Measurements from ENCODE around the gene SERPINA9.
"Not testable (repeated sequence)": the region's sequence is repeated elsewhere in the genome, so short reads cannot be mapped to it uniquely, and the experiment has no call there.

SERPINA9 gene

GRCh38 chr14:94476023-94476422 is at the start of gene SERPINA9:
Gene SERPINA9 (minus strand): TSS chr14:94476197. CDS start chr14:94469840, 6,357 bp downstream.
- DNase-seq, result no peak

- no peak for DNase-seq
Observed at GRCh38 chr14:94524093-94524492, 48.1 kb upstream of the SERPINA9 start.

GRCh38 chr14:94523265-94523664 is 47.3 kb upstream of the SERPINA9 start:
- DNase-seq, result no peak

GRCh38 chr14:94522115-94522724 is 46.2 kb upstream of the SERPINA9 start:
- no peak for DNase-seq

GRCh38 chr14:94521375-94522114 is 45.5 kb upstream of the SERPINA9 start:
- no peak for DNase-seq

- no peak for DNase-seq
Observed at GRCh38 chr14:94517641-94518257, 41.8 kb upstream of the SERPINA9 start.

- DNase-seq, result no peak
Observed at GRCh38 chr14:94517248-94517640, 41.2 kb upstream of the SERPINA9 start.

GRCh38 chr14:94515856-94516255 is 39.9 kb upstream of the SERPINA9 start:
- no peak for DNase-seq

GRCh38 chr14:94515426-94515825 is 39.4 kb upstream of the SERPINA9 start:
- no peak for DNase-seq

- DNase-seq, result no peak
Observed at GRCh38 chr14:94514351-94514750, 38.4 kb upstream of the SERPINA9 start.

- not testable (repeated sequence) for DNase-seq
Observed at GRCh38 chr14:94510481-94510880, 34.5 kb upstream of the SERPINA9 start.

- no peak for DNase-seq
Observed at GRCh38 chr14:94509356-94509755, 33.4 kb upstream of the SERPINA9 start, which contains the start of gene SERPINA12. Gene SERPINA12 (minus strand): TSS chr14:94509469. CDS start chr14:94498397, 11,072 bp downstream.

GRCh38 chr14:94505641-94506040 is 29.6 kb upstream of the SERPINA9 start:
- DNase-seq, result no peak

GRCh38 chr14:94505206-94505605 is 29.2 kb upstream of the SERPINA9 start:
- DNase-seq, result no peak

GRCh38 chr14:94501588-94502516 is 25.9 kb upstream of the SERPINA9 start:
- DNase-seq, result no peak

- DNase-seq, result no peak
Observed at GRCh38 chr14:94500264-94500663, 24.3 kb upstream of the SERPINA9 start.

GRCh38 chr14:94499673-94500072 is 23.7 kb upstream of the SERPINA9 start:
- DNase-seq, result no peak

GRCh38 chr14:94498215-94498614 is 22.2 kb upstream of the SERPINA9 start:
- DNase-seq, result no peak

- no peak for DNase-seq
Observed at GRCh38 chr14:94494085-94494484, 18.1 kb upstream of the SERPINA9 start.

GRCh38 chr14:94491511-94491910 is 15.5 kb upstream of the SERPINA9 start:
- no peak for DNase-seq

GRCh38 chr14:94489336-94489735 is 13.3 kb upstream of the SERPINA9 start:
- DNase-seq, result no peak

GRCh38 chr14:94486883-94487282 is 10.9 kb upstream of the SERPINA9 start:
- no peak for DNase-seq

Measured in Kasumi-1 (cell line).